Renal cortical epithelial cell (primary cell): ENCODE measurements around the gene DAGLB. TPM values are rescaled to one million over a fixed set of nuclear protein-coding genes. Genes with fewer than 3 reads are reported as not detected.

Source experiments
- DNase-seq: peaks from one replicate; pipeline ENCODE4 v3.0.0-alpha.2; 2011; ENCODE audit warnings: low read depth
- total RNA-seq: library from RNA; depleted of rRNA; stranded (reverse); fragments of >200 nt; gene quantifications from 2 replicates; pipeline ENCODE4 v1.2.3, GENCODE V29; 2014

The DAGLB gene
- total RNA-seq, 1 donor from 2014 or later: 36.7 TPM

DNA sequence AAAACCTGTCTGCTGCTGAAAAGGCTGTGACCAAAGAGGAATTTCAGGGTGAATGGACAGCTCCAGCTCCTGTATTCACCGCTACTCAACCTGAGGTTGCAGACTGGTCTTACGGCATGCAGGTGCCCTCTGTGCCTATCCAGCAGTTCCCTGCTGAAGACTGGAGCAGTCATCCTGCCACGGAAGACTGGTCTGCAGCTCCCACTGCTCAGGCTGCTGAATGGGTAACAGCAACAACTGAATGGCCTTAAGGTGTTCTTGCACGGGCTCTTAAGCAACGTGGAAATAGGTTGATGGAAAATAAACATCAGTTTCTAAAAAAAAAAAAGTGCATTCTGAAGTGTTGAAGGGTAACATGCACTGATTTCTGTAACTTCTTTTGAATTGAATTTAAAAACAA, 82.3 kb downstream of the DAGLB start:
- DNase-seq: peak; percentile 73

DNA sequence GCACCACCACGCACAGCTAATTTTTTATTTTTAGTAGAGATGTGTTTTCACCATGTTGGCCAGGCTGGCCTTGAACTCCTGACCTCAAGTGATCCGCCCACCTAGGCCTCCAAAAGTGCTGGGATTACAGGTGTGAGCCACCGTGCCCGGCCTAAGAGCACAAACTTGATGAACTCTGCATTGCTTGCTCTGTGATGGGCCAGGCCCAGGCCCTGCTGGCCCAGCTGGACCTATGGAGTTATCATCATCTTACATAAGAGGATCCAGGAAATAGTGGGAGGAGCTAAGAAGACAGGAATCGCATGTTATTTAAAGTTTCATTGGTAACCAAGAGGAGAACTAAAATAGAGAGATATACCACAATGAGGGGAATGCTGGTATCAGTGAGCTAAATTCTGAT, 86.9 kb downstream of the DAGLB start:
- DNase-seq: no peak

DNA sequence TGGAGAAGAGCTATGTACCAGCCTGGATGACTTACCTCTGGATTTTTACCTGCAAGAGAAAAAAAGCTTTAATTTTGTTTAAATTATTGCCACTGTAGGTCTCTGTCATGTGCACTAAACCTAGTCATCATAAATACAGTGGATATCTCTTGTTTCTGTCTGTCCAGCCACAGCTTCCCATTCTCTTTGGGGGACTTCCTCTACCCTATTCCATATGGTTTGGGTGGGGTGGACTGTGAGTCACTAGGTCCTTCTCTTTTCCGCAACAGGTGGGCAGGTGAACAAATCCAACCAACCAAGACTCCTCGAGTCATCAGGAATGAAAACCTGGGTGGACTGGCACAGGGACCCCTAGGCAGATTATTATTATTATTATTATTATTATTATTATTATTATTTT, 88.0 kb downstream of the DAGLB start:
- DNase-seq: no peak

Other genes with a start within 250 kb of the DAGLB start
- gene CYTH3, start 175.3 kb downstream of the DAGLB start, total RNA-seq: 21.2 and 30.0 TPM in 2 replicates
- gene FAM220A, start 99.0 kb downstream of the DAGLB start, total RNA-seq: 18.2 and 24.0 TPM in 2 replicates
- gene RAC1, start 73.4 kb downstream of the DAGLB start, total RNA-seq: 82.7 and 121 TPM in 2 replicates
- 170 and 214 TPM in 2 replicates for gene KDELR2, start 36.2 kb upstream of the DAGLB start, total RNA-seq
- under 0.01 and 0.69 TPM in 2 replicates for gene GRID2IP, start 103.5 kb upstream of the DAGLB start, total RNA-seq
- gene ZDHHC4, start 129.5 kb upstream of the DAGLB start, total RNA-seq: 40.3 and 58.8 TPM in 2 replicates
- 8.2 and 11.5 TPM in 2 replicates for gene INTS15, start 142.1 kb upstream of the DAGLB start, total RNA-seq
- gene ZNF853, start 167.7 kb upstream of the DAGLB start, total RNA-seq: 1.7 and 9.1 TPM in 2 replicates
- gene ZNF316, start 189.4 kb upstream of the DAGLB start, total RNA-seq: 12.2 and 30.6 TPM in 2 replicates